ACC112 (cell line): ENCODE measurements around the gene ZNF276.
A peak's percentile ranks its signal among the peaks of the same experiment; 100 is the strongest.
"Not testable (repeated sequence)": the region's sequence is repeated elsewhere in the genome, so short reads cannot be mapped to it uniquely, and the experiment has no call there.

Experiments
- H2AFZ ChIP-seq: fragments of 200-600 bp; sonication (generic); one replicate; pipeline ENCODE4 v1.6.0; 2017; ENCODE audit warnings: antibody characterized with exemption, low read length; ENCODE audit not compliant: unreplicated experiment
- H3K27ac ChIP-seq: fragments of 200-600 bp; sonication (generic); 2 replicates; pipeline ENCODE4 v1.5.1; 2014; ENCODE audit warnings: low read depth, mild to moderate bottlenecking, antibody characterized with exemption, low read length, moderate library complexity
- H3K27me3 ChIP-seq: fragments of 200-600 bp; sonication (generic); 2 replicates; pipeline ENCODE4 v1.6.1; 2014; ENCODE audit warnings: mild to moderate bottlenecking, antibody characterized with exemption, low read length, moderate library complexity, mixed read lengths; ENCODE audit not compliant: insufficient read depth
- H3K36me3 ChIP-seq: fragments of 200-600 bp; sonication (generic); 2 replicates; pipeline ENCODE4 v1.6.1; 2016; ENCODE audit warnings: mild to moderate bottlenecking, antibody characterized with exemption, low read length, moderate library complexity, mixed read lengths; ENCODE audit not compliant: insufficient read depth
- H3K4me1 ChIP-seq: fragments of 200-600 bp; sonication (generic); one replicate; pipeline ENCODE4 v1.6.1; 2016; ENCODE audit warnings: low read length, mixed read lengths; ENCODE audit not compliant: insufficient read depth, unreplicated experiment, control insufficient read depth
- H3K4me3 ChIP-seq: fragments of 200-600 bp; sonication (generic); 2 replicates; pipeline ENCODE4 v1.5.1; 2014; ENCODE audit warnings: mild to moderate bottlenecking, low read depth, low read length
- H3K79me2 ChIP-seq: fragments of 200-600 bp; sonication (generic); one replicate; pipeline ENCODE4 v1.6.0; 2016; ENCODE audit warnings: low read length; ENCODE audit not compliant: control insufficient read depth, unreplicated experiment, insufficient read depth

The ZNF276 gene

GRCh38 chr16:89696670-89697128, 24.6 kb upstream of the ZNF276 start:
- Histone ChIP-seq H3K27me3 (no peaks in the 10 kb centered on the region), H3K4me1 (peaks cover 12% of the 10 kb centered on the region), H2AFZ (no peak overlapping the region), H3K36me3 (0 out of 2 replicates have a peak, but pooled peaks cover 2% of the 10 kb centered on the region), H3K79me2 (no peaks in the 10 kb centered on the region), H3K27ac (no peak overlapping the region), H3K4me3 (no peak overlapping the region)

- Histone ChIP-seq H3K79me2 (no peaks in the 10 kb centered on the region), H3K27ac (no peak overlapping the region), H3K36me3 (0 out of 2 replicates have a peak, but pooled peaks cover 2% of the 10 kb centered on the region), H3K27me3 (no peaks in the 10 kb centered on the region), H2AFZ (no peak overlapping the region), H3K4me1 (peaks cover 12% of the 10 kb centered on the region), H3K4me3 (no peak overlapping the region)
Observed at GRCh38 chr16:89697161-89697615, 24.1 kb upstream of the ZNF276 start.

GRCh38 chr16:89697616-89698331, 23.6 kb upstream of the ZNF276 start:
- H3K27me3 ChIP-seq: no peaks in the 10 kb centered on the region
- peaks cover 12% of the 10 kb centered on the region for H3K4me1 ChIP-seq
- 0 out of 2 replicates have a peak, but pooled peaks cover 2% of the 10 kb centered on the region for H3K36me3 ChIP-seq
- H3K27ac ChIP-seq: no peak overlapping the region
- H3K4me3 ChIP-seq: no peak overlapping the region
- no peaks in the 10 kb centered on the region for H3K79me2 ChIP-seq
- no peak overlapping the region for H2AFZ ChIP-seq

- H3K4me1 ChIP-seq: peaks cover 12% of the 10 kb centered on the region
- H3K27me3 ChIP-seq, H3K36me3 ChIP-seq, H2AFZ ChIP-seq, H3K79me2 ChIP-seq, H3K4me3 ChIP-seq, H3K27ac ChIP-seq: not testable (repeated sequence)
Observed at GRCh38 chr16:89698717-89699116, 22.6 kb upstream of the ZNF276 start.

- H2AFZ ChIP-seq, H3K79me2 ChIP-seq, H3K27me3 ChIP-seq, H3K36me3 ChIP-seq: not testable (repeated sequence)
- H3K4me3 ChIP-seq: peak overlapping the region; percentile 45
- H3K4me1 ChIP-seq: peaks cover 12% of the 10 kb centered on the region
- H3K27ac ChIP-seq: peak overlapping the region; percentile 55
Observed at GRCh38 chr16:89699629-89700099, 21.7 kb upstream of the ZNF276 start.

- H3K4me1 ChIP-seq: peaks cover 12% of the 10 kb centered on the region
- no peak overlapping the region for H2AFZ ChIP-seq
- peak overlapping the region; percentile 55 for H3K27ac ChIP-seq
- peak overlapping the region; percentile 79 for H3K4me3 ChIP-seq
- no peaks in the 10 kb centered on the region for H3K27me3 ChIP-seq
- H3K36me3 ChIP-seq: 0 out of 2 replicates have a peak, but pooled peaks cover 2% of the 10 kb centered on the region
- H3K79me2 ChIP-seq: no peaks in the 10 kb centered on the region
Observed at GRCh38 chr16:89700100-89700648, 21.2 kb upstream of the ZNF276 start.

GRCh38 chr16:89700649-89701424, 20.5 kb upstream of the ZNF276 start:
- H3K27ac ChIP-seq: peak overlapping the region; percentile 53
- H3K27me3 ChIP-seq: no peaks in the 10 kb centered on the region
- H3K79me2 ChIP-seq: no peaks in the 10 kb centered on the region
- H2AFZ ChIP-seq: no peak overlapping the region
- 0 out of 2 replicates have a peak, but pooled peaks cover 2% of the 10 kb centered on the region for H3K36me3 ChIP-seq
- H3K4me3 ChIP-seq: peak overlapping the region; percentile 79
- peaks cover 12% of the 10 kb centered on the region for H3K4me1 ChIP-seq

- H3K36me3 ChIP-seq: 0 out of 2 replicates have a peak, but pooled peaks cover under 1% of the 10 kb centered on the region
- peaks cover 12% of the 10 kb centered on the region for H3K4me1 ChIP-seq
- H3K4me3 ChIP-seq: peak within 1 kb of the TSS; percentile 79
- peak within 1 kb of the TSS; percentile 53 for H3K27ac ChIP-seq
- no peak within 1 kb of the TSS for H2AFZ ChIP-seq
- H3K79me2 ChIP-seq: no peaks in the 10 kb centered on the region
- no peaks in the 10 kb centered on the region for H3K27me3 ChIP-seq
Observed at GRCh38 chr16:89701425-89702406, 19.6 kb upstream of the ZNF276 start, which contains the start of gene SPATA2L. SPATA2L (minus strand) TSS chr16:89701705; CDS start chr16:89701232, 473 bp downstream.

- peaks cover 12% of the 10 kb centered on the region for H3K4me1 ChIP-seq
- no peak overlapping the region for H3K27ac ChIP-seq
- H2AFZ ChIP-seq: no peak overlapping the region
- no peak overlapping the region for H3K4me3 ChIP-seq
- H3K36me3 ChIP-seq: no peaks in the 10 kb centered on the region
- no peaks in the 10 kb centered on the region for H3K79me2 ChIP-seq
- H3K27me3 ChIP-seq: no peaks in the 10 kb centered on the region
Observed at GRCh38 chr16:89704281-89704680, 17.1 kb upstream of the ZNF276 start.
